Loucy (cell line): ENCODE data around the gene HPS3.

Source experiments
- CTCF ChIP-seq: fragments of 200-600 bp; sonication (generic); conservative IDR thresholded peaks from 2 replicates; pipeline ENCODE4 v1.5.1; 2014; ENCODE audit warnings: mild to moderate bottlenecking, antibody characterized with exemption, low read length
- EZH2phosphoT487 ChIP-seq: fragments of 200-600 bp; IDR thresholded peaks from 2 replicates; pipeline ENCODE4 v1.6.1; 2018; ENCODE audit warnings: antibody characterized with exemption, mild to moderate bottlenecking, moderate library complexity, borderline replicate concordance

GRCh38 chr3:149145974-149146373 is 16.5 kb downstream of the HPS3 start:
- no peak for TF ChIP-seq CTCF
- no peak for TF ChIP-seq EZH2phosphoT487
